ENCODE data around the gene LY6G5C. TPM values are rescaled to one million over a fixed set of nuclear protein-coding genes. Genes with fewer than 3 reads are reported as not detected.

LY6G5C gene
- total and polyA plus RNA-seq, 4 donors = 0.59 to 2.5 (median 1.1) TPM

DNA sequence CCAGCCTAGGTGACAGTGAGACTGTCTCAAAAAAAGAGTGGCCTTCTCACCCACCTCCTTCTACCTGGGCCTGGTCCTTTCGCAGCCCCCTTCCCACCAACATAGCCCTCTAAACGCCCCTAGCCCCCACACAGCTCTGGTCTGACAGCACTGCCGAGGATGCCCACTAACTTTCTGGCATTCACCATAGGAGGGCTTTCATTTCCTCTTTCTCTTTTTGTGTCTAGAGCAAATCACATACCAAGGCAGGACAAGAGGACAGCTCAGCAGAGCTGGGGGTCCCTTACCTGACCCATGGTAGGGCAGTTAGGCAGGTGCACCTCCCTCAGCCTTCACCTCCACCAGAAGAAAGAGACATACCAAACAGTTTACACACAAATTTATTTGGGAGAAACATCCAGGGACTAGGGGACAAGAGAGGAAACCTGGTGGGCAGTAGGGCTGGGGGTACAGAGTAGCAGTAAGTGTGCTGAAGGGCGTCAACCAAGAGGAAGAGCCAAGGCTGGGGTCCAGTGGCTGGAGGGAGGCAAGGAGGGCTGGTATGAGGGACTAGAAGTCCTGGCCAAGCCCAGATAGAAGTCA lies 4.5 kb downstream of the LY6G5C start:
- H3K4me3 ChIP-seq (ENCODE audit: low read depth in 1 of 3, low read length in 3 of 3) = no peak overlapping the region
- TF ChIP-seq, protein P1, sequence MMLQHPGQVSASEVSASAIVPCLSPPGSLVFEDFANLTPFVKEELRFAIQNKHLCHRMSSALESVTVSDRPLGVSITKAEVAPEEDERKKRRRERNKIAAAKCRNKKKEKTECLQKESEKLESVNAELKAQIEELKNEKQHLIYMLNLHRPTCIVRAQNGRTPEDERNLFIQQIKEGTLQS (IDR thresholded peaks at IDR 0.05) = no peak
- no peak for TF ChIP-seq YY1 (IDR thresholded peaks at IDR 0.05)
- TF ChIP-seq EGR1 (IDR thresholded peaks at IDR 0.05; ENCODE audit: low read depth in 2 of 2) = no peak
- TF ChIP-seq NR2F2 (IDR thresholded peaks at IDR 0.05) = no peak
- no peak for TF ChIP-seq FOXA2 (IDR thresholded peaks at IDR 0.05)
- no peak for TF ChIP-seq HNF4G (IDR thresholded peaks at IDR 0.05)
- TF ChIP-seq JUND (IDR thresholded peaks at IDR 0.05) = no peak
- TF ChIP-seq, protein P2, sequence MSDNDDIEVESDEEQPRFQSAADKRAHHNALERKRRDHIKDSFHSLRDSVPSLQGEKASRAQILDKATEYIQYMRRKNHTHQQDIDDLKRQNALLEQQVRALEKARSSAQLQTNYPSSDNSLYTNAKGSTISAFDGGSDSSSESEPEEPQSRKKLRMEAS (IDR thresholded peaks at IDR 0.05) = no peak
- TF ChIP-seq, protein P3, sequence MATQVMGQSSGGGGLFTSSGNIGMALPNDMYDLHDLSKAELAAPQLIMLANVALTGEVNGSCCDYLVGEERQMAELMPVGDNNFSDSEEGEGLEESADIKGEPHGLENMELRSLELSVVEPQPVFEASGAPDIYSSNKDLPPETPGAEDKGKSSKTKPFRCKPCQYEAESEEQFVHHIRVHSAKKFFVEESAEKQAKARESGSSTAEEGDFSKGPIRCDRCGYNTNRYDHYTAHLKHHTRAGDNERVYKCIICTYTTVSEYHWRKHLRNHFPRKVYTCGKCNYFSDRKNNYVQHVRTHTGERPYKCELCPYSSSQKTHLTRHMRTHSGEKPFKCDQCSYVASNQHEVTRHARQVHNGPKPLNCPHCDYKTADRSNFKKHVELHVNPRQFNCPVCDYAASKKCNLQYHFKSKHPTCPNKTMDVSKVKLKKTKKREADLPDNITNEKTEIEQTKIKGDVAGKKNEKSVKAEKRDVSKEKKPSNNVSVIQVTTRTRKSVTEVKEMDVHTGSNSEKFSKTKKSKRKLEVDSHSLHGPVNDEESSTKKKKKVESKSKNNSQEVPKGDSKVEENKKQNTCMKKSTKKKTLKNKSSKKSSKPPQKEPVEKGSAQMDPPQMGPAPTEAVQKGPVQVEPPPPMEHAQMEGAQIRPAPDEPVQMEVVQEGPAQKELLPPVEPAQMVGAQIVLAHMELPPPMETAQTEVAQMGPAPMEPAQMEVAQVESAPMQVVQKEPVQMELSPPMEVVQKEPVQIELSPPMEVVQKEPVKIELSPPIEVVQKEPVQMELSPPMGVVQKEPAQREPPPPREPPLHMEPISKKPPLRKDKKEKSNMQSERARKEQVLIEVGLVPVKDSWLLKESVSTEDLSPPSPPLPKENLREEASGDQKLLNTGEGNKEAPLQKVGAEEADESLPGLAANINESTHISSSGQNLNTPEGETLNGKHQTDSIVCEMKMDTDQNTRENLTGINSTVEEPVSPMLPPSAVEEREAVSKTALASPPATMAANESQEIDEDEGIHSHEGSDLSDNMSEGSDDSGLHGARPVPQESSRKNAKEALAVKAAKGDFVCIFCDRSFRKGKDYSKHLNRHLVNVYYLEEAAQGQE (IDR thresholded peaks at IDR 0.05) = no peak
- TF ChIP-seq, protein P4, sequence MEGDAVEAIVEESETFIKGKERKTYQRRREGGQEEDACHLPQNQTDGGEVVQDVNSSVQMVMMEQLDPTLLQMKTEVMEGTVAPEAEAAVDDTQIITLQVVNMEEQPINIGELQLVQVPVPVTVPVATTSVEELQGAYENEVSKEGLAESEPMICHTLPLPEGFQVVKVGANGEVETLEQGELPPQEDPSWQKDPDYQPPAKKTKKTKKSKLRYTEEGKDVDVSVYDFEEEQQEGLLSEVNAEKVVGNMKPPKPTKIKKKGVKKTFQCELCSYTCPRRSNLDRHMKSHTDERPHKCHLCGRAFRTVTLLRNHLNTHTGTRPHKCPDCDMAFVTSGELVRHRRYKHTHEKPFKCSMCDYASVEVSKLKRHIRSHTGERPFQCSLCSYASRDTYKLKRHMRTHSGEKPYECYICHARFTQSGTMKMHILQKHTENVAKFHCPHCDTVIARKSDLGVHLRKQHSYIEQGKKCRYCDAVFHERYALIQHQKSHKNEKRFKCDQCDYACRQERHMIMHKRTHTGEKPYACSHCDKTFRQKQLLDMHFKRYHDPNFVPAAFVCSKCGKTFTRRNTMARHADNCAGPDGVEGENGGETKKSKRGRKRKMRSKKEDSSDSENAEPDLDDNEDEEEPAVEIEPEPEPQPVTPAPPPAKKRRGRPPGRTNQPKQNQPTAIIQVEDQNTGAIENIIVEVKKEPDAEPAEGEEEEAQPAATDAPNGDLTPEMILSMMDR (IDR thresholded peaks at IDR 0.05; ENCODE audit: low read depth, low read length, missing input control) = no peak
- no peak for TF ChIP-seq RAD21 (IDR thresholded peaks at IDR 0.05)
- H3K9ac ChIP-seq (ENCODE audit: low read depth in 1 of 2, low read length in 2 of 2) = no peak overlapping the region
- H3K9me3 ChIP-seq (ENCODE audit: control insufficient read depth in 4 of 4, low read length in 3 of 4) = no peaks in the 10 kb centered on the region
- whole genome bisulfite sequencing = 86% methylated on average over 4 of the region's 4 CpGs
- peaks cover 2 to 17% (median 10%) of the 10 kb centered on the region in 4 donors for H3K36me3 ChIP-seq (ENCODE audit: control insufficient read depth in 4 of 4, insufficient read depth in 3 of 4, low read depth in 1 of 4, low read length in 3 of 4)
- H3K4me1 ChIP-seq (ENCODE audit: control insufficient read depth in 4 of 4, insufficient read depth in 4 of 4, low read length in 3 of 4) = peaks cover 1 to 13% (median 8%) of the 10 kb centered on the region in 4 donors
- DNase-seq (ENCODE audit: low spot score) = no peak
- no peak overlapping the region for H3K27ac ChIP-seq (ENCODE audit: low read depth in 1 of 2, low read length in 2 of 2)
- H3K27me3 ChIP-seq (ENCODE audit: control insufficient read depth in 4 of 4, insufficient read depth in 4 of 4, low read length in 3 of 4) = no peaks in the 10 kb centered on the region

DNA sequence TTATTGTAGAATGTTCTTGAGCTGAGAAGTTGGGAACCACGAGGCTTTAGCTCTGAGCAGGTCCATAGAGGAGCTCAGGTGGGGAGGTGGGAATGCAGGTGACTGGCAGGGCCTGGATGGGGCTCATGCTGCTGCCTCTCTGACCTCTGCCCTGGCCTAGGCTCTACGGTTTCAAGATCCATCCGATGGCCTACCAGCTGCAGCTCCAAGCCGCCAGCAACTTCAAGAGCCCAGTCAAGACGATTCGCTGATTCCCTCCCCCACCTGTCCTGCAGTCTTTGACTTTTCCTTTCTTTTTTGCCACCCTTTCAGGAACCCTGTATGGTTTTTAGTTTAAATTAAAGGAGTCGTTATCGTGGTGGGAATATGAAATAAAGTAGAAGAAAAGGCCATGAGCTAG lies 11.2 kb downstream of the LY6G5C start, which contains the start of gene LY6G5B:
Gene LY6G5B, plus strand, starts transcription at position 301 of the 400 bp plus-strand sequence. CDS start 975 bp downstream, outside the sequence.
- H3K9me3 ChIP-seq (ENCODE audit: control insufficient read depth in 4 of 4, low read length in 3 of 4) = no peaks in the 10 kb centered on the region
- DNase-seq (ENCODE audit: low spot score) = no peak
- H3K27me3 ChIP-seq (ENCODE audit: control insufficient read depth in 4 of 4, insufficient read depth in 4 of 4, low read length in 3 of 4) = no peaks in the 10 kb centered on the region
- peaks cover 17 to 55% (median 48%) of the 10 kb centered on the region in 4 donors for H3K36me3 ChIP-seq (ENCODE audit: control insufficient read depth in 4 of 4, insufficient read depth in 3 of 4, low read depth in 1 of 4, low read length in 3 of 4)
- no peak within 1 kb of the TSS for H3K9ac ChIP-seq (ENCODE audit: low read depth in 1 of 2, low read length in 2 of 2)
- H3K27ac ChIP-seq (ENCODE audit: low read depth in 1 of 2, low read length in 2 of 2) = no peak within 1 kb of the TSS
- no peak within 1 kb of the TSS for H3K4me3 ChIP-seq (ENCODE audit: low read depth in 1 of 3, low read length in 3 of 3)
- peaks cover 0 to 17% (median 8%) of the 10 kb centered on the region in 4 donors for H3K4me1 ChIP-seq (ENCODE audit: control insufficient read depth in 4 of 4, insufficient read depth in 4 of 4, low read length in 3 of 4)
- TF ChIP-seq FOXA1 (IDR thresholded peaks at IDR 0.05) (no peak), RXRA (IDR thresholded peaks at IDR 0.05) (no peak), EGR1 (IDR thresholded peaks at IDR 0.05; ENCODE audit: low read depth in 2 of 2) (no peak), TAF1 (conservative IDR thresholded peaks at IDR 0.05) (no peak), HNF4G (IDR thresholded peaks at IDR 0.05) (no peak), SP1 (IDR thresholded peaks at IDR 0.05) (no peak), GABPA (IDR thresholded peaks at IDR 0.05 in 1 of 2, conservative IDR thresholded peaks at IDR 0.05 in 1 of 2) (no peak), JUND (IDR thresholded peaks at IDR 0.05) (no peak)
- TF ChIP-seq, protein P2 (IDR thresholded peaks at IDR 0.05) = no peak
- TF ChIP-seq, protein P1 (IDR thresholded peaks at IDR 0.05) = no peak
- TF ChIP-seq, protein P3 (IDR thresholded peaks at IDR 0.05) = no peak
- TF ChIP-seq, protein P5, sequence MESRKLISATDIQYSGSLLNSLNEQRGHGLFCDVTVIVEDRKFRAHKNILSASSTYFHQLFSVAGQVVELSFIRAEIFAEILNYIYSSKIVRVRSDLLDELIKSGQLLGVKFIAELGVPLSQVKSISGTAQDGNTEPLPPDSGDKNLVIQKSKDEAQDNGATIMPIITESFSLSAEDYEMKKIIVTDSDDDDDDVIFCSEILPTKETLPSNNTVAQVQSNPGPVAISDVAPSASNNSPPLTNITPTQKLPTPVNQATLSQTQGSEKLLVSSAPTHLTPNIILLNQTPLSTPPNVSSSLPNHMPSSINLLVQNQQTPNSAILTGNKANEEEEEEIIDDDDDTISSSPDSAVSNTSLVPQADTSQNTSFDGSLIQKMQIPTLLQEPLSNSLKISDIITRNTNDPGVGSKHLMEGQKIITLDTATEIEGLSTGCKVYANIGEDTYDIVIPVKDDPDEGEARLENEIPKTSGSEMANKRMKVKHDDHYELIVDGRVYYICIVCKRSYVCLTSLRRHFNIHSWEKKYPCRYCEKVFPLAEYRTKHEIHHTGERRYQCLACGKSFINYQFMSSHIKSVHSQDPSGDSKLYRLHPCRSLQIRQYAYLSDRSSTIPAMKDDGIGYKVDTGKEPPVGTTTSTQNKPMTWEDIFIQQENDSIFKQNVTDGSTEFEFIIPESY (IDR thresholded peaks at IDR 0.05) = no peak
- WGBS = 85% methylated on average over 8 of the region's 8 CpGs

Data from liver (tissue), 9 donors.